Astrocyte of the cerebellum (primary cell): ENCODE results near the gene PXDN.
A peak's percentile ranks its signal among the peaks of the same experiment; 100 is the strongest.
"Not testable (repeated sequence)": the region's sequence is repeated elsewhere in the genome, so short reads cannot be mapped to it uniquely, and the experiment has no call there.

Experiments used
- DNase-seq: peaks from one replicate; pipeline ENCODE4 v3.0.0-alpha.2; 2011; ENCODE audit warnings: low read depth
- H3K4me3 ChIP-seq: 2 replicates; pipeline ENCODE4 v1.5.1; 2011; ENCODE audit warnings: mild to moderate bottlenecking, low read depth, low read length, moderate library complexity
- in situ Hi-C: cut with HindIII; loops from 2 replicates; pipeline ENCODE4 v1.10.0; 2017; ENCODE audit warnings: low sequenced_read_pairs
- TF ChIP-seq, protein P1 (sequence below): IDR thresholded peaks from 2 replicates; pipeline ENCODE4 v1.5.1; 2012; ENCODE audit warnings: low read length, low read depth, moderate library complexity, mild to moderate bottlenecking; ENCODE audit errors: missing control alignments

PXDN gene

DNA sequence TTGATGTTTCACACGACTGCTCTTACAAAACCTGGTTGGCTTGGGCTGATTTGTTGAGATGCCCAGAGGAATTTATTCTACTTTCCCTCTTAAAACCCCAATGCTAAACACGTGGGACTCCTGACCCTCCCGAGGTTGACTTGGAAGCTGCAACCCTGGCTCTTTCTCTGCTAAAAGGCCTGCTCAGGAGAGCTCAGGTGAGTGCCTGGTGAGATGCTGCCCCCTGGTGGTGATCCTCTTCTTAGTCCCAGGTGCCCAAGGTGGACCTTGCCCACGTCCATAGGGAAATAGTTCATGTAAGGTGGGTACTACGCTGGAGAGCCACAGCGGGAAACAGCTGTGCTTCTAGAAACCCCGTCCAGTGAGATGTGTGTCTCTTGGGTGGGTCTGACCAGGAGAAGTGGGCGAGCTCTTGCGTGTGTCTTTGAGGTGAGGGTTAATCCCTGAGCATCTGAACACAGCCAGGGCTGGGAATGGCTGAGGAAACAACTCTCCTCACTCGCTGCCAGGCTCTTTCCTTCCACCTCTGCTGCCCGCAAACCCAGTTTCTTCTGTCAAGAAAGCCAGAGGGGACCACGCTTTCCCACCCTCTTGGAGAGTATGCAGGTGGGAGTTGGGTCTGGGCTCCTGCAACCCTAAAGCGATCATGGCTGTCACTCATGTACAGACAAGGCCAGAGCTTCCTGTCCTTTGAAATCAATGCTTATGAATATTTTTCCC lies 25.5 kb upstream of the PXDN start:
- TF ChIP-seq, protein P1, sequence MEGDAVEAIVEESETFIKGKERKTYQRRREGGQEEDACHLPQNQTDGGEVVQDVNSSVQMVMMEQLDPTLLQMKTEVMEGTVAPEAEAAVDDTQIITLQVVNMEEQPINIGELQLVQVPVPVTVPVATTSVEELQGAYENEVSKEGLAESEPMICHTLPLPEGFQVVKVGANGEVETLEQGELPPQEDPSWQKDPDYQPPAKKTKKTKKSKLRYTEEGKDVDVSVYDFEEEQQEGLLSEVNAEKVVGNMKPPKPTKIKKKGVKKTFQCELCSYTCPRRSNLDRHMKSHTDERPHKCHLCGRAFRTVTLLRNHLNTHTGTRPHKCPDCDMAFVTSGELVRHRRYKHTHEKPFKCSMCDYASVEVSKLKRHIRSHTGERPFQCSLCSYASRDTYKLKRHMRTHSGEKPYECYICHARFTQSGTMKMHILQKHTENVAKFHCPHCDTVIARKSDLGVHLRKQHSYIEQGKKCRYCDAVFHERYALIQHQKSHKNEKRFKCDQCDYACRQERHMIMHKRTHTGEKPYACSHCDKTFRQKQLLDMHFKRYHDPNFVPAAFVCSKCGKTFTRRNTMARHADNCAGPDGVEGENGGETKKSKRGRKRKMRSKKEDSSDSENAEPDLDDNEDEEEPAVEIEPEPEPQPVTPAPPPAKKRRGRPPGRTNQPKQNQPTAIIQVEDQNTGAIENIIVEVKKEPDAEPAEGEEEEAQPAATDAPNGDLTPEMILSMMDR: peak; percentile 88
- no peak overlapping the region for H3K4me3 ChIP-seq
- in situ Hi-C loops: no loop called here
- DNase-seq: peak; percentile 49

DNA sequence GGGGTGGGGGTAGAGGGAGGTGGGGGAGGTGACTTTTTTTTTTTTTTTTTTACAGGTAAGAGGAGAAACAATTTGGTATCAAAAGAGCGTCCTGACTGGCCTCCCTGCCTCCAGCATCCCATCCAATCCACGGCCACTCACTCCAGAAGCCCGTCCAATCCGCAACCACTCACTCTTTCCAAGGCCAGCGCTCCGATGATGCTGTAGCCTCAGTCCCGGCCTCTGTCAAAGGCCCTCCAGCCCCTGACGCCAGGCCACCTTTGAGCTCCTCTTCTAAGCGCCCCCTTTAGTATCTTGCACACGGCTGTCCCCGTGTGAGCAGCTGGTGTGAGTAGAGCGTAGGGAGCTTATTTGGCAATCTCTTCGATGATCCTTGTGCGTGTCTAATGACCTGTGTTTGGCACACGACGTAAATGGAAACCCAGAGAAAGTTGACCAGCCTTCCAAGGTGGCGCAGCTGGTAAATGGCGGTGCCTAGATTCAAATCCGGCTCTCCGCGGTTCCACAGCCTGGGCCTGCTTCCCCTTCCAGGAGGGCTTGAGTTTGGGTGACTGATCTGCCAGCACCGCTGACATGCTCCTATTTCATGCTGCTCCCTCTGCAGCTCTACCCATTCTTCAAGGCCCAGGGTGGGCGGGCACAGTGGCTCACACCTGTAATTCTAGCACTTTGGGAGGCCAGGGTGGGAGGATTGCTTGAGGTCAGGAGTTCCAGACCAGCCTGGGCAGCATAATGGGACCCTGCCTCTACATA lies 23.8 kb upstream of the PXDN start:
- DNase-seq: no peak
- TF ChIP-seq, protein P1: no peak
- in situ Hi-C loops: no loop called here
- no peak overlapping the region for H3K4me3 ChIP-seq

- TF ChIP-seq, protein P1: no peak
- DNase-seq: no peak
- in situ Hi-C loops: no loop called here
- H3K4me3 ChIP-seq: no peak overlapping the region
These were observed 22.8 kb upstream of the PXDN start for GRCh38 chr2:1766851-1767811.

- in situ Hi-C loops: no loop called here
These were observed 22.1 kb upstream of the PXDN start for GRCh38 chr2:1766425-1766824.

GRCh38 chr2:1765201-1765600 lies 20.9 kb upstream of the PXDN start:
- DNase-seq, H3K4me3 ChIP-seq, in situ Hi-C loops: not testable (repeated sequence)

More at GRCh38 chr2:1766425-1766824, 22.1 kb upstream of the PXDN start:
- DNase-seq: no peak
- TF ChIP-seq, protein P1: peak; percentile 4
- H3K4me3 ChIP-seq: no peak overlapping the region

GRCh38 chr2:1759611-1759930 lies 15.3 kb upstream of the PXDN start:
- no peak for DNase-seq
- TF ChIP-seq, protein P1: no peak
- in situ Hi-C loops: no loop called here
- H3K4me3 ChIP-seq: no peak overlapping the region
